ENCODE data around the gene EGR1.

The EGR1 gene

DNA sequence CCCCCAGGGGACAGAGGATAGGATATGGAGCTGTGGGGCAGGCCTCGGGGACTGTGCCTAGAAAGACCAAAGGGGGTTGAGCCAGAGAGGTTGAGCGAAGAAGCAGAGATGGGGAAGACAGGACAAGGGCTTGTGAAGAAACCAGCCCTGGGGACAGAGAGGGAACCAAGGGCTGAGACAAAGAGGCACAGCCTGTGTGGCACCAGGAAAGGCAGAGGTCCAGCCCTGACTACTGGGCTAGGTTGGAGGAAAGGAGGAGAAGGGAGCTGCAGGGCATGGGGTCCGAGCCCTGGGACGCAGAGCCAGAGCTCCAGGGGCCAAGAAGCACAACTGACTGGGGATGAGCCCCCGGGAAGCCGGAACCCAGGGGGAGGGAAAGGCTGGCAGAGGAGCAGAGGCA is 17.2 kb upstream of the EGR1 start:
- Histone ChIP-seq H3F3A (ENCODE audit: insufficient read depth, low read length) (no peaks in the 10 kb centered on the region), H3K9ac (ENCODE audit: low read length) (no peak overlapping the region), H3K9me3 (replicated peaks; ENCODE audit: insufficient read depth, low read length) (no peaks in the 10 kb centered on the region), H3K27me3 (replicated peaks; ENCODE audit: insufficient read depth, low read length) (no peaks in the 10 kb centered on the region; the same call in 1 of the 2 replicates), H3K4me1 (ENCODE audit: low read length) (no peaks in the 10 kb centered on the region), H3K4me2 (ENCODE audit: low read depth, low read length) (no peak overlapping the region), H3K36me3 (replicated peaks; ENCODE audit: insufficient read depth, low read length) (no peaks in the 10 kb centered on the region), H3K9me2 (replicated peaks; ENCODE audit: insufficient read depth, low read length) (no peaks in the 10 kb centered on the region), H3K4me3 (ENCODE audit: low read length) (no peak overlapping the region), H3K27ac (ENCODE audit: low read length) (no peak overlapping the region), H4K20me1 (ENCODE audit: insufficient read depth, low read length) (no peaks in the 10 kb centered on the region), H3K79me2 (ENCODE audit: low read length) (no peaks in the 10 kb centered on the region), H2AFZ (ENCODE audit: low read length) (no peak overlapping the region)
- DNase-seq: no peak
- TF ChIP-seq EZH2phosphoT487 (IDR thresholded peaks at IDR 0.05; ENCODE audit: low read length): no peak
- TF ChIP-seq EZH2 (optimal IDR thresholded peaks at IDR 0.05; ENCODE audit: low read depth, low read length): no peak
- TF ChIP-seq, protein P1, sequence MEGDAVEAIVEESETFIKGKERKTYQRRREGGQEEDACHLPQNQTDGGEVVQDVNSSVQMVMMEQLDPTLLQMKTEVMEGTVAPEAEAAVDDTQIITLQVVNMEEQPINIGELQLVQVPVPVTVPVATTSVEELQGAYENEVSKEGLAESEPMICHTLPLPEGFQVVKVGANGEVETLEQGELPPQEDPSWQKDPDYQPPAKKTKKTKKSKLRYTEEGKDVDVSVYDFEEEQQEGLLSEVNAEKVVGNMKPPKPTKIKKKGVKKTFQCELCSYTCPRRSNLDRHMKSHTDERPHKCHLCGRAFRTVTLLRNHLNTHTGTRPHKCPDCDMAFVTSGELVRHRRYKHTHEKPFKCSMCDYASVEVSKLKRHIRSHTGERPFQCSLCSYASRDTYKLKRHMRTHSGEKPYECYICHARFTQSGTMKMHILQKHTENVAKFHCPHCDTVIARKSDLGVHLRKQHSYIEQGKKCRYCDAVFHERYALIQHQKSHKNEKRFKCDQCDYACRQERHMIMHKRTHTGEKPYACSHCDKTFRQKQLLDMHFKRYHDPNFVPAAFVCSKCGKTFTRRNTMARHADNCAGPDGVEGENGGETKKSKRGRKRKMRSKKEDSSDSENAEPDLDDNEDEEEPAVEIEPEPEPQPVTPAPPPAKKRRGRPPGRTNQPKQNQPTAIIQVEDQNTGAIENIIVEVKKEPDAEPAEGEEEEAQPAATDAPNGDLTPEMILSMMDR (IDR thresholded peaks at IDR 0.05; ENCODE audit: low read length): no peak

DNA sequence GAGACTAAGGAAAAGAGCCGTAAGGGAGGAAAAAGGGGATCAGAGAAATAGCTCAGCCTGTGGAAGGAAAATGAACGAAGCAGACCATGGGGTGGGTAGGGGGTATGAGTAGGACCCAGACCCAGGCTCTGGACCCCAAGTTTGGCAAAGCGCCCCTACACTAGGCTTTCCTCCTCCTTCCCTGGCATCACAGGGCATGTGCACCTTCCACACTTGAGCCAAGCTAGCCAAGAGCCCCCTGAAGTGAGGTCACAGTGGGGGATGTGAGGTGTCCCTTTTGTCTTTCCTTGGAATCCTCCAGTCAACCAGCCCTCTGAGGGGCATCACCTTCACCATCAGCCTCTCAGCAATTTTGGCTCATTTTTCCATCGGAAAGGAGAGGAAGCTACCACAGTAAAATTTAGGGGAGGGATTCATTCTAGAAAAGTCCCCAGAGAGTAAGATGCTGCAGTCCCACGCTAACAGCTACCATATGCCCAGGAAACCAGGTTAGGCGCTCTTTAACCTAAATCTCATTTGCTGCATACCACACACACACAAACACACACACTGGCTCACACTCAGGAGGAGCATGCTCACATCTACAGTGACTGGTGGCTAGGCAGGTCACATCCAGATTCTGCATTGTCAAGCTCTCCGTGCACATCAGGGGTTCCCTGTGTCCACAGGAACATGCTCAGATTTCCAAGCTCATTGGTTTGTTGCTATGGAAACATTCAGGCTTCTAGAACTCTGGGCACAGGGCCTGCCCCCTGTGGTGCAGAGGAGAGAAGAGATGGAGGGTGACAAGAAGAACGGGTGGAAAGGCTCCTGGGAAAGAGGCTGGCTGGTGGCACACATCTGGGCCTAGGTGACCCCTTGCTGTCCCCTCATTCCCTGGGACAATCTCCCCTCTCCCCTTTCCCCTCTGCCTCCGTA is 16.5 kb upstream of the EGR1 start:
- TF ChIP-seq EZH2 (optimal IDR thresholded peaks at IDR 0.05; ENCODE audit: low read depth, low read length) (no peak), EZH2phosphoT487 (IDR thresholded peaks at IDR 0.05; ENCODE audit: low read length) (no peak)
- TF ChIP-seq, protein P1 (IDR thresholded peaks at IDR 0.05; ENCODE audit: low read length): no peak
- Histone ChIP-seq H3K9me2 (replicated peaks; ENCODE audit: insufficient read depth, low read length) (no peaks in the 10 kb centered on the region), H3K9ac (ENCODE audit: low read length) (no peak overlapping the region), H3K9me3 (replicated peaks; ENCODE audit: insufficient read depth, low read length) (no peaks in the 10 kb centered on the region), H3F3A (ENCODE audit: insufficient read depth, low read length) (no peaks in the 10 kb centered on the region), H3K79me2 (ENCODE audit: low read length) (no peaks in the 10 kb centered on the region), H3K4me2 (ENCODE audit: low read depth, low read length) (no peak overlapping the region), H3K4me3 (ENCODE audit: low read length) (no peak overlapping the region), H3K4me1 (ENCODE audit: low read length) (no peaks in the 10 kb centered on the region), H3K36me3 (replicated peaks; ENCODE audit: insufficient read depth, low read length) (no peaks in the 10 kb centered on the region), H2AFZ (ENCODE audit: low read length) (no peak overlapping the region), H3K27ac (ENCODE audit: low read length) (no peak overlapping the region), H4K20me1 (ENCODE audit: insufficient read depth, low read length) (no peaks in the 10 kb centered on the region), H3K27me3 (replicated peaks; ENCODE audit: insufficient read depth, low read length) (no peaks in the 10 kb centered on the region; the same call in 1 of the 2 replicates)
- DNase-seq: no peak

DNA sequence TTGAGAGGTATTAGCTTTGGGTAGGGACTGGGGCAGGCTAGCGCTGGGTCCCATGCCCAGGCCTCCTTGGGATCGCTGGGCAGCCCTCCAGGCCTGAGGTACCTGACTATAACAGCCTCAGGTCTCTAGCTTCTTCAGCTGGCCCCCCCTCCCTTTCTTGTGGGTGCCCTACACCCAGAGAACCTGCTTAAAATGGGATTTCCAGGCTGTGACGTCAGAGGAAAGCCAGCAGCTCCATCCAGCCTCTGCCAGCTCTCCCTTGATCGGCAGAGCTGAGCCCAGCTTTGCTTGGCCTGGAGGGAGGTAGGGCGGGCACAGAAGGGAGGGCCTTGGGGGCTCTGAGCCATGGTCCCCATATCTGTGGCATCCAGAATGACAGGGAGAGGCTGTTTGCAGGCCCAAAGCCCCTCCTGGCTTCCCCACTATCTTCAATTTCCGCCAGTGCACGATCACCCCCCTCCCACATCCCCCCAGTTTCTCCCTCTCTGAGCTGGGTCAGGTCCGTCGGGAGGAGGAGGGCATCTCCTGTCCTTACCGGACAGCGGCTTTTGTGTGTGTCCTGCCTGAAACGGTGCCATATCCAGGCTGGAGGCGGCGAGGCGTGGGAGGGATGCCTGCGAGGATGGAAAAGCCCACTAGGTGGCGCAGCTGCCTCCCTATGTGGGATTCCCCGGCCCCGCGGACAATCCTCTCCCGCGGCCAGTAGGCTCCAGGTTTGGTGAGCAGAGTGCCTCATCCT is 15.6 kb upstream of the EGR1 start:
- no peaks in the 10 kb centered on the region for H3K36me3 ChIP-seq (replicated peaks; ENCODE audit: insufficient read depth, low read length)
- H3K27me3 ChIP-seq (replicated peaks; ENCODE audit: insufficient read depth, low read length): no peaks in the 10 kb centered on the region; the same call in 1 of the 2 replicates
- peak overlapping the region; percentile 27 for H3K4me2 ChIP-seq (ENCODE audit: low read depth, low read length)
- TF ChIP-seq EZH2 (optimal IDR thresholded peaks at IDR 0.05; ENCODE audit: low read depth, low read length): no peak
- TF ChIP-seq, protein P1 (IDR thresholded peaks at IDR 0.05; ENCODE audit: low read length): peak; percentile 91
- no peak for TF ChIP-seq EZH2phosphoT487 (IDR thresholded peaks at IDR 0.05; ENCODE audit: low read length)
- H3K9me3 ChIP-seq (replicated peaks; ENCODE audit: insufficient read depth, low read length): no peaks in the 10 kb centered on the region
- DNase-seq: peak; percentile 72
- H3K9ac ChIP-seq (ENCODE audit: low read length): no peak overlapping the region
- H2AFZ ChIP-seq (ENCODE audit: low read length): peak overlapping the region; percentile 65
- H3K4me1 ChIP-seq (ENCODE audit: low read length): no peaks in the 10 kb centered on the region
- no peak overlapping the region for H3K27ac ChIP-seq (ENCODE audit: low read length)
- no peaks in the 10 kb centered on the region for H4K20me1 ChIP-seq (ENCODE audit: insufficient read depth, low read length)
- no peak overlapping the region for H3K4me3 ChIP-seq (ENCODE audit: low read length)
- H3K9me2 ChIP-seq (replicated peaks; ENCODE audit: insufficient read depth, low read length): no peaks in the 10 kb centered on the region
- H3K79me2 ChIP-seq (ENCODE audit: low read length): no peaks in the 10 kb centered on the region
- H3F3A ChIP-seq (ENCODE audit: insufficient read depth, low read length): no peaks in the 10 kb centered on the region

Measured in MM.1S (cell line).